Neural progenitor cell (in vitro differentiated cells): Measurements from ENCODE around the gene ACOT7. TPM values are rescaled to one million over a fixed set of nuclear protein-coding genes. Genes with fewer than 3 reads are reported as not detected.

Experiments
- DNase-seq: peaks from one replicate; pipeline ENCODE4 v3.0.0-alpha.2; 2016; ENCODE audit warnings: low spot score
- H2AFZ ChIP-seq: fragments of 200-600 bp; sonication (generic); replicated peaks from 2 replicates; pipeline ENCODE4 v1.6.1; 2016; ENCODE audit warnings: antibody characterized with exemption
- H3F3A ChIP-seq: fragments of 200-600 bp; sonication (generic); 2 replicates; pipeline ENCODE4 v1.6.1; 2016; ENCODE audit warnings: antibody characterized with exemption, low read depth
- H3K27ac ChIP-seq: fragments of 200-600 bp; sonication (generic); 2 replicates; pipeline ENCODE4 v1.5.1; 2016; ENCODE audit warnings: mild to moderate bottlenecking
- H3K27me3 ChIP-seq: fragments of 200-600 bp; sonication (generic); 2 replicates; pipeline ENCODE4 v1.6.1; 2016; ENCODE audit warnings: mild to moderate bottlenecking, moderate library complexity
- H3K36me3 ChIP-seq: fragments of 200-600 bp; sonication (generic); 2 replicates; pipeline ENCODE4 v1.5.1; 2016
- H3K4me1 ChIP-seq: fragments of 200-600 bp; sonication (generic); 2 replicates; pipeline ENCODE4 v1.6.1; 2016; ENCODE audit warnings: mixed run types
- H3K4me2 ChIP-seq: fragments of 200-600 bp; sonication (generic); 2 replicates; pipeline ENCODE4 v1.6.1; 2016
- H3K4me3 ChIP-seq: fragments of 200-600 bp; sonication (generic); 2 replicates; pipeline ENCODE4 v1.5.1; 2016
- H3K79me2 ChIP-seq: fragments of 200-600 bp; sonication (generic); 2 replicates; pipeline ENCODE4 v1.6.1; 2016; ENCODE audit warnings: low read depth
- H3K9ac ChIP-seq: fragments of 200-600 bp; sonication (generic); 2 replicates; pipeline ENCODE4 v1.6.1; 2016
- H3K9me3 ChIP-seq: fragments of 200-600 bp; sonication (generic); 2 replicates; pipeline ENCODE4 v1.5.1; 2016; ENCODE audit warnings: low read depth
- H4K20me1 ChIP-seq: fragments of 200-600 bp; sonication (generic); 2 replicates; pipeline ENCODE4 v1.6.1; 2016; ENCODE audit warnings: low read depth
- H3K27ac Mint-ChIP-seq: 3 replicates; pipeline ENCODE4 v1.8.0; 2021; ENCODE audit warnings: mixed read lengths
- H3K27me3 Mint-ChIP-seq: 2 replicates; pipeline ENCODE4 v1.8.0; 2022; ENCODE audit warnings: low read depth, mild to moderate bottlenecking, inconsistent platforms, moderate library complexity, mixed read lengths; ENCODE audit not compliant: insufficient read depth
- H3K36me3 Mint-ChIP-seq: 3 replicates; pipeline ENCODE4 v1.8.0; 2021; ENCODE audit warnings: mixed read lengths
- H3K4me1 Mint-ChIP-seq: 3 replicates; pipeline ENCODE4 v1.8.0; 2021; ENCODE audit warnings: mixed read lengths
- H3K4me3 Mint-ChIP-seq: 3 replicates; pipeline ENCODE4 v1.8.0; 2021; ENCODE audit warnings: mild to moderate bottlenecking, moderate library complexity, mixed read lengths
- H3K9me3 Mint-ChIP-seq: 3 replicates; pipeline ENCODE4 v1.8.0; 2020; ENCODE audit warnings: mixed read lengths
- CTCF ChIP-seq: fragments of 200-600 bp; sonication (generic); IDR thresholded peaks from 2 replicates; pipeline ENCODE4 v1.5.1; 2017; ENCODE audit warnings: antibody characterized with exemption, mild to moderate bottlenecking
- EZH2 ChIP-seq: fragments of 200-600 bp; sonication (generic); IDR thresholded peaks from 2 replicates; pipeline ENCODE4 v1.6.1; 2017; ENCODE audit warnings: antibody characterized with exemption, mild to moderate bottlenecking, moderate library complexity
- EZH2phosphoT487 ChIP-seq: fragments of 200-600 bp; sonication (generic); IDR thresholded peaks from 2 replicates; pipeline ENCODE4 v1.6.1; 2017; ENCODE audit warnings: antibody characterized with exemption
- total RNA-seq: library from RNA; depleted of rRNA; stranded (reverse); fragments of >200 nt; gene quantifications from 2 replicates; pipeline ENCODE4 v1.2.3, GENCODE V29; 2015; ENCODE audit warnings: low replicate concordance

The ACOT7 gene
- total RNA-seq, 1 donor from 2014 or later: 19.6 TPM

GRCh38 chr1:6384135-6384534 lies 9.4 kb downstream of the ACOT7 start:
- Histone ChIP-seq H3K4me2 (no peak overlapping the region), H3K4me1 (peaks cover 18% of the 10 kb centered on the region), H3K36me3 (no peaks in the 10 kb centered on the region), H3F3A (peaks cover 24% of the 10 kb centered on the region), H3K4me3 (no peak overlapping the region), H3K27ac (no peak overlapping the region), H2AFZ (no peak overlapping the region), H3K9me3 (peaks cover 5% of the 10 kb centered on the region), H4K20me1 (peaks cover 4% of the 10 kb centered on the region), H3K79me2 (peaks cover 96% of the 10 kb centered on the region), H3K27me3 (no peaks in the 10 kb centered on the region), H3K9ac (no peak overlapping the region)
- TF ChIP-seq EZH2: no peak
- no peak for TF ChIP-seq EZH2phosphoT487
- TF ChIP-seq CTCF: no peak
- H3K4me3 Mint-ChIP-seq: no peak overlapping the region
- H3K27me3 Mint-ChIP-seq: peaks cover 3% of the 10 kb centered on the region
- peaks cover 18% of the 10 kb centered on the region for H3K36me3 Mint-ChIP-seq
- H3K27ac Mint-ChIP-seq: no peak overlapping the region
- H3K4me1 Mint-ChIP-seq: peaks cover 30% of the 10 kb centered on the region
- peaks cover 28% of the 10 kb centered on the region for H3K9me3 Mint-ChIP-seq
- DNase-seq: no peak

- H3K4me1 Mint-ChIP-seq: peaks cover 6% of the 10 kb centered on the region
- Histone ChIP-seq H4K20me1 (no peaks in the 10 kb centered on the region), H3K4me3 (no peak overlapping the region), H3K9me3 (peaks cover 5% of the 10 kb centered on the region), H3K27me3 (no peaks in the 10 kb centered on the region), H3K79me2 (peaks cover 91% of the 10 kb centered on the region), H3K27ac (no peak overlapping the region), H2AFZ (no peak overlapping the region), H3K9ac (no peak overlapping the region), H3F3A (no peaks in the 10 kb centered on the region), H3K4me1 (peaks cover 6% of the 10 kb centered on the region), H3K4me2 (no peak overlapping the region), H3K36me3 (no peaks in the 10 kb centered on the region)
- no peak overlapping the region for H3K27ac Mint-ChIP-seq
- no peak overlapping the region for H3K4me3 Mint-ChIP-seq
- no peak for TF ChIP-seq EZH2
- TF ChIP-seq EZH2phosphoT487: no peak
- TF ChIP-seq CTCF: no peak
- peaks cover 2% of the 10 kb centered on the region for H3K27me3 Mint-ChIP-seq
- H3K9me3 Mint-ChIP-seq: peaks cover 28% of the 10 kb centered on the region
- no peak for DNase-seq
- peaks cover 13% of the 10 kb centered on the region for H3K36me3 Mint-ChIP-seq
Observed at GRCh38 chr1:6380037-6380436, 13.5 kb downstream of the ACOT7 start.

GRCh38 chr1:6378096-6378746 lies 15.3 kb downstream of the ACOT7 start:
- Histone ChIP-seq H3K27ac (no peak overlapping the region), H3K4me1 (no peaks in the 10 kb centered on the region), H3K36me3 (no peaks in the 10 kb centered on the region), H3F3A (no peaks in the 10 kb centered on the region), H3K4me2 (no peak overlapping the region), H3K4me3 (no peak overlapping the region), H3K9ac (no peak overlapping the region), H3K79me2 (peaks cover 87% of the 10 kb centered on the region), H2AFZ (no peak overlapping the region), H3K27me3 (no peaks in the 10 kb centered on the region), H4K20me1 (no peaks in the 10 kb centered on the region), H3K9me3 (no peaks in the 10 kb centered on the region)
- DNase-seq: peak; percentile 43
- Mint-ChIP-seq H3K9me3 (peaks cover 19% of the 10 kb centered on the region), H3K4me3 (no peak overlapping the region), H3K27ac (peak overlapping the region; percentile 60), H3K36me3 (peaks cover 7% of the 10 kb centered on the region), H3K27me3 (peaks cover 2% of the 10 kb centered on the region), H3K4me1 (no peaks in the 10 kb centered on the region)
- TF ChIP-seq EZH2phosphoT487 (no peak), CTCF (peak; percentile 26), EZH2 (no peak)
